GM10847 (cell line): ENCODE data around the gene NFAM1.

Source experiments
- POLR2A ChIP-seq: IDR thresholded peaks from 2 replicates; pipeline ENCODE4 v1.6.1; 2011; ENCODE audit not compliant: insufficient read length; ENCODE audit errors: extremely low read depth

NFAM1 gene

DNA sequence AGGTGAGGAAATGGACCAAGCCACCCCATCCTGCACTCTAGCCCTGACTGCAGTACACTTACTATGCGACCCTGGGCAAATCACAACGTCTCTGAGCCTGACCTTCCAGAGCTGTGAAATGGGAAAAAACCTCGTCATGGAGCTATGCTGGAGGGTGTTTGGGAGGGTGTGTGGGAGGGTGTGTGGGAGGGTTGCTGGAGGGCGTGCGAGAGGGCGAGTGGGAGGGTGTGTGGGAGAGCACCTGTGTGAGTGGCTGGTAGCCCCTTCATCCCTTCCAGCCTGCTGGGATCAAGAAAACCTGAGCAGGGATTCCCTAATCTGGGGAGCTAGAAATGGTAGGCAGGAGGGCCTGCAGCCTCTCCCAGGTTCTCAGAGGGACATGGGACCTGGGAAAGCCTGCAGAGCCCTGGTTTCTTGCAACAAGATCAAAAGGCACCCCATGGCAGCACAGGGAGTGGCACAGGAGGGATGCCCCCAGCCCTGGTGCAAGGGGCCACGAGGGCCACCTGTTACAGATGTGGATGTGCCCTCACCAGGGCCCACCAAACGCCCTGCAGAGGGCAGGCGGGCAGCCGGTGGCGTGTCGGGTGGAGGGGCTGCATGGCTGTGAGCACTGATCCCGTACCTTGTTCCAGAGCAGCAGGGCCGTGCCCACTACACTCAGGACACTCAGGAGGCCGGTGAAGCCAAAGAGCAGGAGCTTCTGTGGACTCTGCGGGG lies 23.2 kb downstream of the NFAM1 start:
- TF ChIP-seq POLR2A: no peak

DNA sequence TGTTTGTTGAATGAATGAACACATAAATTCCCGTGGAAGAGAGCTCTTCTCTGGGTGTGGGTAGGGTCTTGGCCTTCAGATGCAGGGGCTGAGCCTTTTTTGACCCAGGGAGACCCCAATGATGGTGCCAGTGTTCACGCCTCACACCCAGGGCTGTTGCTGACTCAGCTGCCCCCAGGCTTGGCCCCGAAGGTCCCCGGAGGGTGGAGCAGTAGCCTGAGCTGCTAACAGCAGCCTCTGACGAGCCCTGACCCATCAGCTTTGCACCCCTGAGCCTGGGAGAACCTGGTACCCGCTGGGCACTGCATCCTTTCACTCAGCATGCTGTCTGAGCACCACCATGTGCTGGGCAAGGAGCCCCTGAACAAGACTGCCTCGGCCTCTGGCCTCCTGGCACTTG lies 23.9 kb downstream of the NFAM1 start:
- no peak for TF ChIP-seq POLR2A

DNA sequence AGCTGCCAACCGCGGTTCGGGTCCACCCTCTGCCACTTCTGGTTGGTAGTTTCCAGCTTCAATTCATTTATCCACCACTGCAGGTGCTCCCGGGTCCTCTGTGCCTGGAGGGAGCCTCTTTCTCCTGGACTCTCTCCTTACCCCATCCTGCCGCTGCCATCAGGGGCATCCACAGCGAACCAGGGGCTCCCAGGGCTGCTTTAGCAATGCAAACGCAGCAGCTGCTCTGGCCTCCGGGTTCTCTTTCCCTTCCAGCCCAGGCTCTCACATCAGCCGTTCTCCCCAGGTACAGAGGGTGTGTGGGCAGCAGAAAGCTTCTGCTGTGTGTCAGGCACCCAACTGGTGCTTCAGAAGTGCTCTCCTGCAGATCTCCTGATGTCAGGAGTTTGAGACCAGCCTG lies 27.9 kb downstream of the NFAM1 start:
- TF ChIP-seq POLR2A: no peak

DNA sequence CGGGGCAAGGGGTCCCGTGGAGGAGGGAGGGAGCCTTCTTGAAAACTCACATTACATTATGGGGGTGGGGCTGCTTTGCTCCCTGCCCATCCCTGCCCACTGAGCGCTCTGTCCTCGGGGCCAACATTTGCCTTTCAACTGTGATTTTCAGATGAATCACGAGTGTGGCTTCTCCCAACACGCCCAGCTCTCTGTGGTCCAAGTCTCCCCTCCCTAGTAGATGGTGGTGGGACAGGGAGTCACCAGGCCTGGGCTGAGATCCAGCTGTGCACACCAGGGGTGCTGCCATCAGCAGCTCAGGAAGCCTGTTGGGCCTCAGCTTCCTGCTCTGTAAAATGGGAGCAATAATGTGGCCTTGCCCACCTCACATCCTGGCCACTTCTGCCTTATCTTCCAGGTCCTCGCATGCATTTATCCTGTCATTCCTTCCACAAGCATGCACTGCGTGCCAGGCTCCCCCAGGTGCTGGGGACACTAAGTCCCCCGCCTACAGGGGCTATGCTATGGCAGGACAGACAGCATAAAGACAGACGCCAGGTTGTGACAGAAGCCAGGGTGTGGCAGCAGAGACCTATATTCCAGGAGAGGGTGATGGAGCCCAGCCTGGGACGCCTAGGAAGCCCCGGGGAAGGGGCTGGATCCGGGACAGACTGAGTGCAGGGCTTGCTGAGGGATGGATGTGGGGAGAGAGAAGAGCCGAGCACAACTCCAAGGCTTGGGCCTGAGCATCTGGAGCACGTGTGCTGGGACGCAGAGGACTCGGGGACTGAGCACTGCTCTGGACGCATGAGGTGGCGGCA lies 30.5 kb downstream of the NFAM1 start:
- no peak for TF ChIP-seq POLR2A

DNA sequence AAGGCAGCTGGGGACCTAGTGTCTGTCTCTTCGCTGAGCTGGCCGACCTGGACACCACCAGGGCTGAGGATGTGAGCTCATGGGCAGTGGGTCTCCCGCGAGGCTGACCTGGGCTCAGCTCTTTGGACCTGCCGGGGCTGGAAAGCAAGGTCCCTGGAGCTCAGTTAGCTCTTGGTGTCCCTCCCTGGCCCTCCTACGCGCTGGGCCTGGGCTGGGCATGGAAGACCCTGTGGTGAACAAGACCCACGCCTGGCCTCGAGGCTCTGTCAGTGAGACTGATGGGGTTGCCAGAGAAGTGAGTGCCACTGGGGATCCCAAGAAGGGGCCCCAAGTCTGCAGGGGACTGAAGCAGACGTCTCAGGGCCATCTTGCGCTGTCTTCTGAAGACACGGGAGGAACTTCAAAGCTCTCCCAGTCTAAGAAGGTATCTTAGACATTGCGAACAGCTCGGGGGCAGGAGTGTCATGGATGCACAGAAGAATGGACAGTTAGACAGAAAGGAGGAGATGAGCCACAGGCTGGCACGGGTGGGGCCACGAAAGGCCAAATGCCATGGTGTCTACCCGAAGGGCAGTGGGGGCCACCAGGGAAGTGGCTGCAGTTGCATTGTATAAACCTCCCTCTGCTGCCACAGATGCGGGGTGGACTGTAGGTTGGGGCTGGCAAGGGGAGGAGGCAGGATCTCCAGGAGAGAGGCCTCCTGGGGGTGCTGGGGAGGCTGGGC lies 31.2 kb downstream of the NFAM1 start:
- TF ChIP-seq POLR2A: no peak

DNA sequence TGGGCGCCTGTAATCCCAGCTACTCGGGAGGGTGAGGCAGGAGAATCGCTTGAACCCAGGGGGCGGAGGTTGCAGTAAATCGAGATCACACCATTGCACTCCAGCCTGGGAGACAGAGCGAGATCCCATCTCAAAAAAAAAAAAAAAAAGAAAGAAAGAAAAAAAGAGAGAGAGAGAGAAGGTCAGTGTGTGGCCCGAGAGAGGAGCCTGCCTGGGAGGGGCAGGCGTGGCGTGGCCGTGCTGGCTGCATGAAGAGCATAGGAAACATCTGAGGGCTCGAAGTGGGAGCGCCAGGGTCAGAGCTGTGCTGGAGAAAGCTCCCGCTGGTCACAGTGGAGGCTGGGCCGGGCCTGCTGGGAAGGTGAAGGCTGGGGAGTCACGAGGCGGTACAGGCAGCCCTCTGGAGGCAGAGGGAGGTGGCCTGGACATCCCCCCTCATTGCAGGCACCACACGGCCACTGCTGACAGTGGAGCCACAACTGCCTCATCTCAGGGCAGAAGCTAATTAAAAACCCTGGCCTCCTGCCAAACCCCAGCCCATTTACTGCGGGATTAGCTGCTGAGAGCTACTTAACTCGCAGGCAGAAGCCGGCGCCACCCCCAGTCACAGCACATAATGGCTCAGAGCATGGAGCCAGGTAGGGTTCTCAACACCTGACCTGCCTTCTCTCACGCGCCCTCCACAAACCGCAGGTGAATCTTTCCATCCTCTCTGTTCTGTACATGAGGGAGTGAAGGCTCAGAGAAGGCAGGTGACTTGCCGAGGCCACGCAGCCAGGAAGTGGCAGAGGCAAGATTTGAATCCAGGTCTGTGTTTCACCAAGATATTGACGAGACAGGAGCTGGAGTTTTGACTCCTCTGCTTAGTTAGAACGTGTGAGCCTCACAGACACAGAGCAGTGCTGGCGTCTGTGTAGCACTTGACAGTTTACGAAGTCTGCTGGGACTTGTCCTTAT lies 32.6 kb downstream of the NFAM1 start:
- no peak for TF ChIP-seq POLR2A

DNA sequence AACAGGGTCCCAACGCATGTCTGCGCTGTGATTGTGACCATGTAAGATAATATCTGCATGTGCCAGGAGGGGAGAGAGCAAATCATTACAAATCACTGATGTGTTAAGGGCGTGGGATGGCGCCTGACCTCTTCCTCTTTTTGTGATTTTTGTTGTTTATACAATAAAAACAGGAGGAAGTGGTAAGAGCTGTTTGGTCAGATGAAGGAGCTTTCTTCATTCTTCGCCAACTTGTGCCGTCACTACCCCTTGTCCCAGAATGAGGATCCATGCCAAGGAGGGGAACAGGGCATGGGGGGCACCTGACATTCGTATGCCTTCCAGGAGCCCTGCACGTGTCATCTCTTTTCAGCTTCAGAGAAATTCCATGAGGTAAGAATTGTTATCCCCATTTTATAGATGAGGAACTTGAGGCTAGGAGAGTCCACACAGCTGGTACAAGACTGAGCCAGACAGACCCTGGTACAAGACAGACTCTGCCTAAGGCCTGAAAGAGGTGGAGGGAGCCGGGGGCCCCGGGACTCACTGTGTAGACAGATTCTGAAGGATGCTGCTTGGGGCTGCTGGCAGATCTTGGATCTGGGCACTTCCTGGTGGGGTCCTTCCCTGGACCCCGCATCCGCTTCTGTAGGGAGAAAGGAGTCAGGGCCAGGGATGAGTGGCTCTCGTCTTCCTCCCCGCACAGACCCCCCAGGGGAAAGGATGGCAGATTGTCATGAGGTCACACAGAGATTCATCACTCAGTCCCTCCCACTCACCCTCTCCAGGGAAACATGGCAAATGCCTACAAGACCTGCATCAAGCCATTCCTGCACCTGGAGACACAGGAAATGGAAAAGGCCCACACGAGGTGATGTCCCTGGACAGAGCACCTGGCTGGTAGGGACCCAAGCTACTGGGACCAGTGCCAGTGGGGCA lies 34.6 kb downstream of the NFAM1 start:
- no peak for TF ChIP-seq POLR2A

DNA sequence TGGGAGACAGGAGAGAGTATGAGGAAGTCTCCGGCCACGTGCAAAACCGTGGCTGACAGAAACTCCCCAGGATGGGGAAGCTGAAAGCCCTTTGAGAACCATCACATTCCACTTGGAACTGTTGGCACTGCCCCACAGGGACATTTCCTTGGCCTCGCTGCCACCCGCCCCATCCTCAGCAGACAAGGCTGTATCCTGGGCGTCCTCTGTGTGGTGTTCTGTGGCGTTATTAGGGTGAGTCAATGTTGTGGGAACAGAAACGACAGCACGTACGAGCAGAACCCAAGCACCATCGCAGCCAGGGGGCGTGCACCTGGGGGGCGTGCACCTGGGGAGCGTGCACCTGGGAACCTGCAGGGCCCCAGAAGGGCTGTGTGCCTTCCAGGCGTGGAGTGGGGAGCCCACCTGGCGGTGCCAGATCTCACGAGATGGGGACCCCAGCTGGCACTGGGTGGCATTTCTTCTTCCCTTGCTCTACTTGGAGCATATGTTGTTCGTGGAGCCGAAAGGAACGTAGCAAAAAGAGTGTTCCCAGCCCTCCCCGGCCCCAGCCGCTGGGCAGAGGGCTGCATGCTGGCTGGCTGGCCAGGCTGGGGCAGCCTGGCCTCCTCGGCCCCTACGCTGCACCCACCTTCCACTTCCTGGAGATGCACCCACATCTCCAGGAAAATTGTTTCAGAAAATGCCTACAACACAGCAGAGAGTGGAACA lies 35.4 kb downstream of the NFAM1 start:
- TF ChIP-seq POLR2A: no peak

DNA sequence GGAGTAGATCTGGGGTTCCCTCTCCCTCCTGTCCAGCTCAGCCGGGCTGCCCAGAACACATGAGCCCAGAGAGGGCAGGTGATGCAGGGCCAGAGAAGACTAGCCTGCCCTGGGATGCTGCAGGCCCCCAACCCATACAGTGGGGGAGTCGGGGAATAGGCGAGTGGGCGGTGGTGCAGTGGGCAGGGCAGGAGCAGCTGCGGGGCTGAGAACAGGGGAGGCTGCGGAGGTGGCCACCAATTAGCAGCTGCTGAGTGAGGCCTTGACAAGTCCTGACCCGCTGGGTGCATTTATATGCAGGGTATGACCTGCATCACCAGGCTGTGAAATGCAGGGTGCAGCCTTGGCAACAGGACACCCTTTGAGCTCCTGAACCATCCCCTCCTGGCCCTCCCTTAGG lies 43.1 kb downstream of the NFAM1 start:
- no peak for TF ChIP-seq POLR2A

DNA sequence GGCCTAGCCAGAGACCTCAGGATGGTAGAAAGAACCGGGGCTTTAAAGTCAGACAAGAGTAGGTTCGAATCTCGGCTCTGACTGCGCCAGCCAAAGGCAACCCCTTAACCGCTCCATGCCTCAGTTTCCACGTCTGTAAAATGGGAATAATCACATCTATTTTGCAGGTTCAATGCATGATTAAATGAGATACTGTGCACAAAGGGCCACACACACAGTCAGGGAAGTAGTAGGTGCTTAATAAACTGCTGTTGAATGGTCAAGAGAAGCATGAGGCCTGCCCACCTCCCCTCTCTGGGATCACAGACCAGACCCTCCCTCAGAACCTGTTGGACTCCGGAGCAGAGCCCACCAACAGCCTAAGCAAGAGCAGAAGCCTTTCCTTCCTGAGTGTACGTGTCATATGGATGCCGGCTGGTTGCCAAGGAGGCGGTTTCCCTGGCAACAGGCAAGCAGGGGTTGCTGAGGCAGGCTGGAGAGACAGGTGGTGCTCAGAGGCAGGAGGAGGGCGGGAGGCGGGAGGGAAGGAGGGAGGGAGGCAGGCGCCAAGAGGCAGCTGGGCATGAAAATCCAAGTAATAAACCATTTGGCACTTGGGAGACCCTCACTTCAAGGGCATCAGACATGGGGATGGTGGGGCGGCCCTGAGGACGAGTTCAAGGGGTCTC lies 43.9 kb downstream of the NFAM1 start:
- no peak for TF ChIP-seq POLR2A

DNA sequence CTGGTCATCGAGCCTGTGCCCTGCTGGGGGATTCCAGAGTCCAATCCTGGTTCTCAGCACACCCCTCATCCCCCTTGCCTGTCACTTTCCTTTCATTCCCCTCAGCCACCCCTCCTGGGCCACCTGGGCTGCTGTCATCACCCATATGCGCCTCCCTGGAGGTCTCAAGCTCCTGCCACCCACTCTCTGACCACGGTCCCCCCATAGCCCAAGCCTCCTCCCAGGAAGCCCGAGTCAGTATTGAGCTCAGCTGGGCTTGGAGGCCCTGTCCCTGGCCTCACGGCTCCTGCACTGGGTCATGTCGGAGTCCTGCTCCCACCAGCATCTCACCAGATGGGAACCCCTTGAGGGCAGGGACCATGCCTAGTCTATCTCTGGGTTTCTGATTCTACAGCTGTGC lies 44.6 kb downstream of the NFAM1 start:
- TF ChIP-seq POLR2A: no peak

DNA sequence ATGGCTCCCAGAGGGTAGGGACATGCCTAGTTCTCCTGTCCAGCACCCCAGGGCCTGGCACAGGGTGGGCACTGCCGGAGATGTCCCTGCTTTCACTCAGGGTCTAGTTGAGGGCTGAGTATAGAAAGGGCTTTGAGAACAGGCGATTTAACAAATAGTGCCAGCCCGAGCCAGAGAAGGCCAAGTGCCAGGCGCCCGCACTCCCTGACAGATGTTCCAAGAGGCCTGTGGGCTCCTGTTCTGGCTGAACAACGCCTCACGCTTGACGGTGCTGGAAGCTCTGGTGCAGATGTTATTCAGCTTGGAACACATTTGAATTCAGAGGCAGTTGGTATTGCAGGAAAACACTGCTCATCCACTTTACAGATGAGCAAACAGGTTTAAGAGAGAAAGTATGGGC lies 46.5 kb downstream of the NFAM1 start:
- TF ChIP-seq POLR2A: no peak

DNA sequence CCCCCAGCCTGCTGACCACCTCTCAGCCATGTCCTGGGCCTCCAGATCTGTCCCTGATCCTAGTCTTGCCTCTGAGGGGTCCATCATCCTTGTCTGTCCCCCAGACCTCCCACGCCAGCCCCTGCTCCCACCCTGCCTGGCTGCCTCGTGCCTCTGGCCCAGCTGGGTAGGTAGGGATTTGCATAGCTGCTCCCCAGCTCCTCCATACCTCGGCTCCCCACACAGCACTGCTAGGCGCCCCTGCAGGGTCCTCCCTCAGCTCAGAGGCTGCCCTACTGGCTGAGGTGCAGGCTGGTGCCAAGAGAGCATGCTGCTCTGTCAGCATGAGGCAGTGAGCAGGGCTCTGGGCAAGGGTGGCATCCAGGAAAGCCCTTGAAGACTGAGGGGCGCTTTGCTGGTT lies 47.7 kb downstream of the NFAM1 start:
- TF ChIP-seq POLR2A: no peak
